Measurements from ENCODE around the gene STX5. TPM values are rescaled to one million over a fixed set of nuclear protein-coding genes. Genes with fewer than 3 reads are reported as not detected.

STX5 gene, protein sequence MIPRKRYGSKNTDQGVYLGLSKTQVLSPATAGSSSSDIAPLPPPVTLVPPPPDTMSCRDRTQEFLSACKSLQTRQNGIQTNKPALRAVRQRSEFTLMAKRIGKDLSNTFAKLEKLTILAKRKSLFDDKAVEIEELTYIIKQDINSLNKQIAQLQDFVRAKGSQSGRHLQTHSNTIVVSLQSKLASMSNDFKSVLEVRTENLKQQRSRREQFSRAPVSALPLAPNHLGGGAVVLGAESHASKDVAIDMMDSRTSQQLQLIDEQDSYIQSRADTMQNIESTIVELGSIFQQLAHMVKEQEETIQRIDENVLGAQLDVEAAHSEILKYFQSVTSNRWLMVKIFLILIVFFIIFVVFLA
- total RNA-seq = 39.4 and 39.8 TPM in 2 replicates

DNA sequence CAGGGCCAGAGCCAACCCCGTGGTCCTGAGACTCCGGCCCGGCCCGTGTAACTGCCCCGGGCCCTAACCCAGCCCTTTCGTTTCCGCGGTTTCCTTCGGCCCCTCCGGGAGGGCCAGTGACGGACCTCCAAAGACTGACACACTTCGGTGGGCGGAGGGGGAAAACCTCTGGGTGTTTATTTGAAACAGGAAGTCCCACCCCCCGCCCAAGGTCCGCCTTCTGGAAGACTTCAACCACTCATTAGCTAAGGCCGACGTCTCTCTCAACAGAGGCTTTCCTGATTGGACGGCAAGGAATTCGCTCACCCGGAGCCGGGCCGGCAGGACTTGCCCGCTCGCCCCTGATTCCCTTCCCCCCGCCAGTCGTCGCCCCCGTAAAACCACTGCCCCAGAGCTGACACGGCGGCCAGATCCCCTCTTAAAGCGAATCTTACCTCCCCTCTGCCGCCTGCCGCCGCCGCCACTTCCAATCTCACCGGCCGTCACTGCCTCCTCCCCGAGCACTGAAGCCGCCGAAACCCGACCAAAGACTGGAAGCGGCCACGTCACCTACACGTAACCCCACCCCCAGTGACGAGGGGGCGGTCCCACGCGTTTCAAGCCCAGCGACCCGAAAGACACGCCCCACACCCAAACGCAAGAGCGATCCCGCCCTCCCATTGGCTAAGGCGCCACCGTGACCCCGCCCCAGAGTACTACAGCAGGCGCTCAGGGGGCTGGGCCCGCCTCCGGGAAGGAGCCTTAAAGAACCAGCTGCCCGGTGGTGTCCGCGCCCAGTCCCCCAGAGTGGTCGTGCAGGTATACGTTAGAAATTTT is at the start of gene STX5:
Gene STX5 (minus strand): TSS at position 532 of the 816 bp plus-strand sequence. CDS start 808 bp downstream, outside the sequence.
- intact Hi-C loops (cut with micrococcal nuclease) = loop anchor here (1.0 to 5.0 kb wide), 6 partner anchors 8 to 124 kb away; partner anchors contain the start of genes BSCL2, GNG3, SLC3A2 and TMEM179B

DNA sequence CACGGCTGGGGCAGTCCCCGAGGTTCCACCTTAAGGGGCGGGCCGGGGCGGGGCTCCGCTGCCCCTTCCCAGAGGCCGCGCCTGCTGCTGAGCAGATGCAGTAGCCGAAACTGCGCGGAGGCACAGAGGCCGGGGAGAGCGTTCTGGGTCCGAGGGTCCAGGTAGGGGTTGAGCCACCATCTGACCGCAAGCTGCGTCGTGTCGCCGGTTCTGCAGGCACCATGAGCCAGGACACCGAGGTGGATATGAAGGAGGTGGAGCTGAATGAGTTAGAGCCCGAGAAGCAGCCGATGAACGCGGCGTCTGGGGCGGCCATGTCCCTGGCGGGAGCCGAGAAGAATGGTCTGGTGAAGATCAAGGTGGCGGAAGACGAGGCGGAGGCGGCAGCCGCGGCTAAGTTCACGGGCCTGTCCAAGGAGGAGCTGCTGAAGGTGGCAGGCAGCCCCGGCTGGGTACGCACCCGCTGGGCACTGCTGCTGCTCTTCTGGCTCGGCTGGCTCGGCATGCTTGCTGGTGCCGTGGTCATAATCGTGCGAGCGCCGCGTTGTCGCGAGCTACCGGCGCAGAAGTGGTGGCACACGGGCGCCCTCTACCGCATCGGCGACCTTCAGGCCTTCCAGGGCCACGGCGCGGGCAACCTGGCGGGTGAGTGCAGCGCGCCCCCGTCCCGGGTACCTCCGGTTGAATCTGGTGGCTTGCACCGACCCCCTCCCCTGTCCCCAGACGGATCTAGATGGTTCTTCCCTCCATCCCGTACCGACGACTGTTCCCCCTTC is 49.1 kb upstream of the STX5 start, which contains the start of gene SLC3A2:
Gene SLC3A2 (plus strand): TSS at position 94 of the 776 bp plus-strand sequence. CDS start 128 bp downstream, at position 222.
- intact Hi-C loops (cut with micrococcal nuclease) = loop anchor here (1.0 to 5.0 kb wide), 13 partner anchors 19 to 801 kb away; partner anchors contain the start of genes HNRNPUL2, NXF1, POLR2G and RTN3

GRCh38 chr11:62880231-62880802 is 48.5 kb upstream of the STX5 start:
- intact Hi-C loops (cut with micrococcal nuclease) = loop anchor here (1.0 to 5.0 kb wide), 9 partner anchors 18 to 802 kb away; partner anchors contain the start of genes NXF1, POLR2G, RTN3 and TUT1

- intact Hi-C loops (cut with micrococcal nuclease) = no loop called here
Observed at GRCh38 chr11:62879235-62879978, 47.6 kb upstream of the STX5 start.

GRCh38 chr11:62876712-62877111 is 44.9 kb upstream of the STX5 start:
- intact Hi-C loops (cut with micrococcal nuclease) = no loop called here

GRCh38 chr11:62875698-62876478 is 44.0 kb upstream of the STX5 start:
- intact Hi-C loops (cut with micrococcal nuclease) = no loop called here

DNA sequence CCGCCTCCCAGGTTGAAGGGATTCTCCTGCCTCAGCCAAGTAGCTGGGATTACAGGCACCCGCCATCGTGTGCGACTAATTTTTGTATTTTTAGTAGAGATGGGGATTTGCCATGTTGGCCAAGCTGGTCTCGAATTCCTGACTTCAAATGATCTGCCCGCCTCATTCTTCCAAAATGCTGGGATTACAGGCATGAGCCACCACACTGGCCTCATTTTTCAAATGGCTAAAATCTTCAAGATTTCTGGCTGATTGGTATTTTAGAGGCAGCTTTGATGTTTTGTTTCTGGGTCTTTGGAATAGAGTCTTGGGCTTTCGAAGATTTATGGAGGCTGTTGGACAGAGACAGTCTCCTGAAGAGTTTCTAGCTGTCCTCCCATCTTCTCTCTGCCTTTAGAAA is 43.0 kb upstream of the STX5 start:
- intact Hi-C loops (cut with micrococcal nuclease) = no loop called here

GRCh38 chr11:62865635-62866034 is 33.8 kb upstream of the STX5 start:
- intact Hi-C loops (cut with micrococcal nuclease) = loop anchor here (10.0 kb wide), 1 partner anchor 471 kb away; no protein-coding TSS in a partner anchor

GRCh38 chr11:62863687-62864335 is 32.0 kb upstream of the STX5 start:
- intact Hi-C loops (cut with micrococcal nuclease) = loop anchor here (10.0 kb wide), 1 partner anchor 469 kb away; no protein-coding TSS in a partner anchor

GRCh38 chr11:62861564-62862192 is 29.8 kb upstream of the STX5 start:
- intact Hi-C loops (cut with micrococcal nuclease) = loop anchor here (1.0 to 10.0 kb wide), 4 partner anchors 19 to 467 kb away; partner anchors contain the start of gene SLC3A2

DNA sequence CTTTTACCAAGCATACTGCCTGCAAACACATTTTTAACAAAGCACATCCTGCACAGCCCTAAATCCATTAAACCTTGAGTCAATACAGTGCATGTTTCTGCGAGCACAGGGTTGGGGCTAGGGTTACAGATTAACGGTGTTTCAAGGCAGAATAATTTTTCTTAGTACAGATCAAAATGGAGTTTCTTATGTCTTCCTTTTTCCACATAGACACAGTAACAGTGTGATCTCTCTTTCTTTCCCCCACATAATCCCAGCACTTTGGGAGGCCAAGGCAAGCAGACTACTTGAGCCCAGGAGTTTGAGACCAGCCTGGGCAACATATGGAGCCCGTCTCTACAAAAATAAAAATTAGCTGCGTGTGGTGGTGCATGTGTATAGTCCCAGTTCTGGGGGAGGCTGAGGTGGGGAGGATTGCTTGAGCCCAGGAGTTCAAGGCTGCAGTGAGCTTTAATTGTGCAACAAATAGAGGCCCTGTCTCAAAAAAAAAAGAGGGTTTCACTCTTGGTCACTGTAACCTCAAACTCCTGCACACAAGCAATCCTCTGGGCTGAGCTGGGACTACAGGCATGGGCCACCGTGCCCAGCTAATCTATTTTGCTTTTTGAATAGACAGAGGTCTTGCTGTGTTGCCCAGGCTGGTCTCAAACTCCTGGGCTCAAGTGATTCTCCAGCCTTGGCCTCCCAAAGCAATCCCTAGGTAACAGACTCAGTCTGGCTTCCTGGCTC is 29.1 kb upstream of the STX5 start:
- intact Hi-C loops (cut with micrococcal nuclease) = loop anchor here (10.0 kb wide), 1 partner anchor 466 kb away; no protein-coding TSS in a partner anchor

- intact Hi-C loops (cut with micrococcal nuclease) = loop anchor here (5.0 kb wide), 2 partner anchors 87 to 267 kb away; partner anchors contain the start of genes TAF6L and TUT1
Observed at GRCh38 chr11:62859281-62859703, 27.4 kb upstream of the STX5 start.

DNA sequence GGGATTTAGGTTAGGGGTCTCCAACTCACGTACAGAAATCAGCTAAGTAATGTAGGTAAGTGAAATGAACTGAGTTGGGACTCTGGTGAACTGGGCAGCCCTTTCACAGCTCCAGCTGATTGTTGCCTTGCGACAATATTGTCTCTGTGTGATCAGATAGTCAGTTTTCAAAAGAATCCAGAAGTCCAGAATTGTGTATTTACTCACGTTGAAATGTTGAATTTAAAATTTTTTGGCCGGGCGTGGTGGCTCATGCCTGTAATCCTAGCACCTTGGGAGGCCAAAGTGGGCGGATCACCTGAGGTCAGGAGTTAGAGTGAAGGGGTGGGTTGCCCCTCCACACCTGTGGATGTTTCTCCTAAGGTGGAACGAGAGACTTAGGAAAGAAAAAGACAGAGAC is 26.4 kb upstream of the STX5 start:
- intact Hi-C loops (cut with micrococcal nuclease) = loop anchor here (5.0 kb wide), 2 partner anchors 86 to 266 kb away; partner anchors contain the start of genes TAF6L and TUT1

DNA sequence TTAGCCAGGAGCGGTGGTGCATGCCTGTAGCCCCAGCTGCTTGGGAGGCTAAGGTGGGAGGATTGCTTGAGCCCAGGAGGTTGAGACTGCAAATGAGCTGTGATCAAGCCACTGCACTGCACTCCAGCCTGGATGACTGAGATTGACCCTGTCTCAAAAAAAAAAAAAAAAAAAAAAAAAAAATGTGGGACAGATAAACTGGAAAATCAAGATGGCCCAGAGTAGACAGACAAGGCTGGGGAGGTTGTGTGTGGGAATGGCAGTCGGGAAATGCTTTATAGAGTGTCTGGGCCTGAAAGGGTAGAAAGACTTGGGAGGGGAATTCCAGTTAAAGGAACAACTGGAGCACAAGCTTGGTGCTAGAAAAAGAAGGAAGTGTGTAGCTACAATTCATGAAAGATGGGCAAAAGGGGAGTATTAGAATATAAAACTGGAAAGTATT is 25.7 kb upstream of the STX5 start:
- intact Hi-C loops (cut with micrococcal nuclease) = loop anchor here (5.0 kb wide), 2 partner anchors 85 to 265 kb away; partner anchors contain the start of genes TAF6L and TUT1

- intact Hi-C loops (cut with micrococcal nuclease) = loop anchor here (1.0 to 5.0 kb wide), 6 partner anchors 15 to 264 kb away; partner anchors contain the start of genes HNRNPUL2, SLC3A2, TAF6L and TUT1
Observed at GRCh38 chr11:62856333-62856895, 24.6 kb upstream of the STX5 start.

Measured in T-helper 2 cell treated with Interferon-gamma antibody and Interleukin-4, amounts not matched to agents 100 ng/mL and 5 ng/mL, for 36 hours (primary cell).